Activated CD4-positive, alpha-beta T cell treated with anti-CD3 and anti-CD28 coated beads, Interleukin-2, amount 50 U/mL, for 48 hours (primary cell): ENCODE results near the gene RPL35.
"Not testable (repeated sequence)": the region's sequence is repeated elsewhere in the genome, so short reads cannot be mapped to it uniquely, and the experiment has no call there.

ENCODE experiments used
- DNase-seq, 2 experiments: peaks; one replicate each; pipeline ENCODE4 v3.0.0-alpha.2; 2020

Gene RPL35

DNA sequence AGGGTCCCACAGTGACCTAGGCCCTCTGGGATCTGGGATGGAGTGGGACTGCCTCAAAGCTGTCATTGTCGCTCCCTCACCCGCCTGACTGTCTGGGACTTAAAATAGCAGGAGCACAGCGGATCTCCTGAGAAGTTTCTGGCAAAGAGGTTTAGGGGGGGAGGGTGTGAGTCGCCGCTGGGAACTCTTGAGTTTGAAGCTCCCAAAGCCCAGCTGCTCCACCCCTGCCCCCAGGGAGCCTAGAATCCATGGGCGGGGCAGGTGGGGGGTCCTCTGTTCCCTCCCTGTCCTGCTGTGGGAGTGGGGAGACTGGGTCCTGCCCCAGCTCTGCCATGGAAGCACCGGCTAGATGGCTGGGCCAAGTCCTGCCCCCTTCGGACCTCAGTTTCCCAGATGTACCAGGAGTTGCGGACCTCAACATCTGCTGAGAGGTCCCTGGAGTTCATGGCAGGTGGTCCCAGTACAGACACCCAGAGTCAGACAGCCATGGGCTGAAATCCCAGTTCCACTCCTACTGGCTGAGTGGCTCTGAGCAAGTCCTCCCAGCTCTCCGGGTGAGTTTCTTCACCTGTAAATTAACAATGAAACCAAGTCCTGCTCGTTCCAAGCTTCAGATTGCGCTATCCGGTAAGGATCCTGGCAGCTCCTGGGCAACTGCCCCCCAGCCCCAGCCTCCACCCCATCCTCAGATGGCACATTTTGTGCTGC is 9.5 kb downstream of the RPL35 start:
- no peak for DNase-seq

DNA sequence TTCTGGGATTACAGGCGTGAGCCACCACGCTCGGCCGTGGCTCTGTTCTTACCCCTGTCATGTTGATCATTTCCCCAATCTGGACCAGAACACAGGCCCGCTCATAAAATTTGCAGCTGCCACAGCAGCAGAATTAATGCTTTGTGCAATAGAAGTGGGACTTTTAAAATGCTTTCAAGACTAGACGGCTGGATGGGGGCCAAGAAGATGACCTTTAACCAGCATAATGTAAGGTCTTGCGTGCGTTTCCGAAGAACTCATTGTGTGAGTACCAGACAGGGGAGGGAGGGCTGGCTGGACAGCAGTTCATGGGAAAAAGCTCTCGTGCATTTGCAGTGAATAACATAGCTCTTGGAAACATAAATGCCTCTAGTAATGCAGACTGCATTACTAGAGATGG is 12.0 kb downstream of the RPL35 start:
- DNase-seq: no peak

DNA sequence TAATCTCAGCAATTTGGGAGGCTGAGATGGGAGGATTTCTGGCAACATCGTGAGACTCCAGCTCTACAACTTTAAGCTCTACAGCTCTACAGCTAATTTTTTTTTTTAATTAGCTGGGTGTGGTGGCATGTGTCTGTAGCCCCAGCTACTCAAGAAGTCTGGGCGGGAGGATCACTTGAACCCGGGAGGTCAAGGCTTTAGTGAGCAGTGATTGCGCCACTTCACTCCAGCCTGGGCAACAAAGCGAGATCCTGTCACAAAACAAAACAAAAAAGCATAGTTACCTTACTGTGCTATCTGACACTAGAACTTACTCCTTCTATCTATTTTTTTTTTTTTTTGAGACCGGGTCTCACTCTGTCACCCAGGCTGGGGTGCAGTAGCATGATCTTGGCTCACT is 14.8 kb downstream of the RPL35 start:
- no peak for DNase-seq

DNA sequence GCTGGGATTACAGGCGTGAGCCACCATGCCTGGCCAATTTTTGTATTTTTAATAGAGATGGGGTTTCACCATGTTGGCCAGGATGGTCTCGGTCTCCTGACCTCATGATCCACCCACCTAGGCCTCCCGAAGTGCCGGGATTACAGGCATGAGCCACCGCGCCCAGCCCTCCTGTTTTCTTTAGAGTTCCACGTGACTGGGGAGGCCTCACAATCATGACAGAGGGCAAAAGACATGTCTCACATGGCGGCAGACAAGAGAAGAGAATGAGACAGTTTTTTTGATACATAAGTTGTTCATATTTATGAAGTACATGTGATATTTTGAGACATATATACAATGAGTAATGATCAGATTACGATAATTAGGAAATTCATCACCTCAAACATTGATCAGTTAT is 15.3 kb downstream of the RPL35 start:
- not testable (repeated sequence) for DNase-seq

DNA sequence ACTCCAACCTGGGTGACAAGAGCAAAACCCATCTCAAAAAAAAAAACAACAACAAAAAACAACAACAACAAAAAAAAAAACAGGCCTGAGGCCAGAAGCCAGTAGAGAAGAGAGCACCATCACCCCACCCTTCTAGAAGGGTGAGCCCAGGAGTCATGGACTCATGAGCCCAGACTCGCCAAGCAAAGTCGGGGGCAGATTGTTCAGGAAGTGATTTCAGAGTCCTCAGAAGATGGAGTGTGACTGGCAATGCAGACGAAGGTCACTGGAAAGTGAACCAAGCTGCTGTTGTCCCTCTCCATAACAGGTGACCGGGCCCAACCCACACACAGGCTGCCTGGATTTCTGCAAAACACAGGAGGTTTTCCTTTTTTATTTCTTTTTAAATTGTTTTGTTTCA is 17.5 kb downstream of the RPL35 start:
- DNase-seq: no peak

DNA sequence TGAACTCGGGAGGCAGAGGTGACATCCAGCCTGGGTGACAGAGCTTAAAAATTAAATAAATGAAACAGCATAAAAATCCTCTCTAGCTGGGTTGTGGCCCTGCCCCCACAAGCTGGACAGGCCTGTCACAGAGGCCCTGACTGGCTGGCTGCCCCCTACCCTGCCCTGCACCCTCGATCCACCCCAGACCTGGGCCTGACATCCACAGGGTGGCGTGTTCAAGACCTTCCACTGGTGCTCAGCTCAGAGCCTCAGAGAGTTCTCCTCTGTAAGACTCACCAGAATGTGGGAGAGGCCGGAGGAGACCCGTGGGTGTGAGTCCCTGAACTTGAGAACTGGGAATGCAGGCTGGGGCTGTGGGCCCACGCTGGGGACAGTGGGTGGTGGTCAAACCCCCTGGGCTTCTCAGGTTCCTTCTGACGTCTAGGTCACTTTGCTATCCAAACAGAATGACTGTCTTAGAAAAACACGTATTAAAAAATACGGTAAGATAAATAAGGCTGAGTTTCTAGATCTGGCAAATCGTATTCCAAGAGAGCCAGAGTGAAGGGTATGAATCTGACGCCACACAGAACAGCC is 18.2 kb downstream of the RPL35 start:
- DNase-seq: no peak

DNA sequence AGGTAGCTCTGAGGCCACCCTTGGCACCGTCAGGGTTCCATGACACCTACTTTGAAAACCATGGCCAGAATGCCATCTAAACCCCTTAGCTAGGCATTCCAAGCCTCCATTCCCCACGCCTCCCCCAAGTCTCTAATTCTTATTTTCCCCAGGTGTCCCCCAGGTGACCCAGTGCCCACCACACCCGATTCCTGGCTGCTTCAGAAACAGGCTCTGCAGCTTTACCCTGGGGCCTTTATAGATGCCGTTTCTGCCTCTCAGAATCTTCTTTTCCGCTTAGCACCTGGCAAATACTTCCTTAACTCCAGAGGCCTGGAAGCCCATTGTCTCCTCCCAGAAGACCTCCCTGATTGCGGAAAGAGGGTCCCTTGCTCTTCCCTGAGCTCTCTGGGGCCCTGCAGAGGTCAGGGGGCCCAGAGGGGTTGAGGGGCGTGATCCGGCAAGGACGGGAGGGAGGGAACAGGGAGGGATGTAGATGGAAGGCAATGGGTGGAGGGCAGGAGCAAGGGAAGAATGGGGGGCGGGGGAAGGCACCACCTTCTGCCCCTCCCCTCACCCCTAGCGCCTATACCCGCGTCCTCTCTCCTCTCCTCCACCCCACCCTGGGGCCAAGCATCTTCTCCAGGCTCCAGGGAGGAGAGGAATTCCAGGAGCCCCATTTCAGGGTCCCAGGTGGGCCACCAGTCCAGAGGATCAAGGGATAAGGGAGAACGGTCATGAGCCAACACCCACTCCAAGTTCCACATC is 20.5 kb downstream of the RPL35 start:
- DNase-seq: no peak

DNA sequence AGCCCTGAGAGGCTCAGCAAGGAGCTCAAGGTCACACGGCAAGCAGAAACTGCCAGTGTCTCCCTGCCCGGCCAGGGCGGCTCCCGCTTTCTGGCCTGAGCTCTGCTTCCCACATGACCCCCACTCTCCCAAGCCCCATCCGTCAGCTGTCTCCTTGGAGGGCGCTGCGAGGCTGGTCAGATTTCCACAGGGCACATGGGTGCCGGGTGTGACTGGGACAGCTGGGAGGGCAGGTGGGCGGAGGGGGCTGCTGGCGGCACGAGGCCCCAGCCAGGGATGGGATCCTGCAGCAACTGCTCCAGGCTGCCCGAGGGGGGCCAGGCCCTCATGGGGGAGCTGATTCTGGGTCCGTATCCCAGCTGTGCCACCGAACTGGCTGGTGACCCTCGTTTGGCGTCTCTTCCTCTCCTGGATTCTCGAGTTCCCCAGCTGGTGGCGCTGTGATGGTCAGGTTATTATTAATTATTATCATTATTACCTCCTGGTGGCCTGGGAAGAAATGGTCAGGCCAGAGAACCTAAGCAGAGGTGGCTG is 21.4 kb downstream of the RPL35 start:
- no peak for DNase-seq

DNA sequence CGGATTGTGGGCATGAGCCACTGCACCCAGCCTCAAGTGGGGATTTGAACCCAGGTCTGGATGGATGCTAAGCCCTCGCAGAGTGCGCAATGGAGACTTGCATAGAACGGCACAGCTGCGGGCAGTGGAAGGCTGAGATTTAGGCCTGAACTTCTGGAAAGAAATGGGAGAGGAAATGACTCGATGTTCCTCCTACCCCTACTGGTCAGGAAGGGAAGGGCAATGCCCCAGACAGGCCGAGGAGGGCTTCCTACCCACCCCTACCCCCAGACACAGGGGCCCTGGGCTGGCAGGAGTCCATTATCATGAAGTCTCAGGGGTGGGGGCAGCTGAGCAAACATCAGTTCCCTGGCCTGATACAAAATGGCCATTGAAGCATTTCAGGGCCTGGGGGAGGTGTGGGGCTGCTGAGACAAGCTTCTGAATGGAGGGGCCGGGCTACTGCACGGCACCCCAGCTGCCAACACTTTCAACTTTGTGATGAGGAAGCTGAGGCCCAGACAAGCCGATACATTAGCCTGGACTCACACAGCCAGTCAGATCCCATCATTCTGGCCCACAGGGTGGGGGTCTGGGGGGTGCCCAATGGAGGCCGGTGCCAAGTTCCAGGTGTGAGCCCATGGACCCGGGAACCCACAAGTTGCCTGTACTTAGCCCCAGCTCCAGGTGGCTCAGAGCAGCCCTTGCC is 22.0 kb downstream of the RPL35 start:
- no peak for DNase-seq

DNA sequence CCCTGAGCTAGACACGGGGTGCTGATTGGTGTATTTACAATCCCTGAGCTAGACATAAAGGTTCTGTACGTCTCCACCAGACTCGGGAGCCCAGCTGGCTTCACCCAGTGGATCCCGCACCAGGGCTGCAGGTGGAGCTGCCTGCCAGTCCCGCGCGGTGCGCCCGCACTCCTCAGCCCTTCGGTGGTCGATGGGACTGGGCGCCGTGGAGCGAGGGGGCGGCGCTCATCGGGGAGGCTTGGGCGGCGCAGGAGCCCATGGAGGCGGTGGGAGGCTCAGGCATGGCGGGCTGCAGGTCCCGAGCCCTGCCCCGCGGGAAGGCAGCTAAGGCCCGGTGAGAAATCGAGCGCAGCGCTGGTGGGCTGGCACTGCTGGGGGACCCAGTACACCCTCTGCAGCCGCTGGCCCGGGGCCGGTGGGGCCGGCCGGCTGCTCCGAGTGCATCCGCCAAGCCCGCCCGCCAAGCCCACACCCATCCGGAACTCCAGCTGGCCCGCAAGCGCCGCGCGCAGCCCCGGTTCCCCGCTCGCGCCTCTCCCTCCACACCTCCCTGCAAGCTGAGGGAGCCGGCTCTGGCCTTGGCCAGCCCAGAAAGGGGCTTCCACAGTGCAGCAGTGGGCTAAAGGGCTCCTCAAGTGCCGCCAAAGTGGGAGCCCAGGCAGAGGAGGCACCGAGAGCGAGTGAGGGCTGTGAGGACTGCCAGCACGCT is 23.0 kb downstream of the RPL35 start:
- DNase-seq: not testable (repeated sequence)

DNA sequence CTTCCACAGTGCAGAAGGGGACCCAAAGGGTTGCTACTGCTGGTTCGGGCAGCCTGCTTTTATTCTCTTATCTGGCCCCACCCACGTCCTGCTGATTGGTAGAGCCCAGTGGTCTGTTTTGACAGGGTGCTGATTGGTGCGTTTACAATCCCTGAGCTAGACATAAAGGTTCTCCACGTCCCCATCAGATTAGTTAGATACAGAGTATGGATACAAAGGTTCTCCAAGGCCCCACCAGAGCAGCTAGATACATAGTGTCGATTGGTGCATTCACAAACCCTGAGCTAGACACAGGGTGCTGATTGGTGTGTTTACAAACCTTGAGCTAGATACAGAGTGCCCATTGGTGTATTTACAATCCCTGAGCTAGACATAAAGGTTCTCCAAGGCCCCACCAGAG is 23.6 kb downstream of the RPL35 start:
- DNase-seq: not testable (repeated sequence)

DNA sequence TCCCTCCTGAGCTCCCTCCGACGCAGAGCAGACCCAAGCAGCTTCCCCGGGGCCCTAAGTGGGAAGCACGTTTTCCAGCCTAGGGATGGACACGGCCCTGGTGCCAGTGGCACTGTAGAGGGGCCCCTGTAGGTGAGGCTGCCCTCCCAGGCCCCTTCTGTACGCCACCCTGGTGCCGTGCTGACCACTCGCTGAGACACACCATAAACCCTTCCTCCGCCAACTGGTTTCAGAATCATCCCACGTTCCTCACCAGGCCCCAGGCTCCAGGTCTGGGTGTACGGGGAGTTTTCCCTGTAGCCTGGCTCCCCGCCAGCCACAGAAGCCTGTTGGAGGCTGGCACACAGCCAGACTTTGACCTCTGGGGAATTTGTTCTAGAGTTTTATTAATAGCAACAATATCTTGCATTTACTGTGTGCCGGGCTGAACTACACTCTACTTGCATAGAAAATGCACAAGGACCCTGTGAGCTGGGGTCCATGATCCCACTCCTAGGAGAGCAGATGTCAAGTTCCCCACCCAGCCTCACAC is 26.7 kb downstream of the RPL35 start:
- DNase-seq: no peak

DNA sequence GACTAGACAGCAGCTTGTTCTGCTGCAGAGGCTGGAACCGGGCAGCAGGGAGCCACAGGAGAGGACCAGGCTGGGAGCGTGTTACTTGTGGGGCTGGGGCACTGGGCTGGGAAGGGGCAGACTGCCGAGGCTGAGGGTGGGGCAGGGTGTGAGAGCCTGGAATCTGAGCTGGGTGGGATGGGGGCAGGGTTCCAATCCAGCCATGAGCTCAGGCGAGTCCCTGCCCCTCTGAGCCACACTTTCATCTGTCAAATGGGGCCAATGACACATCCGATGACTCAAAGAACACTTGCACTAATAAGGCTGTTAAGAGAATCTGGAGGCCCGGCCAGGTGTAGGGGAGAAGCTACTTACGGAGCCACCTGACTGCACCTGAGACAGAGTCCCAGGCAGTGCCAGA is 27.2 kb downstream of the RPL35 start:
- DNase-seq: no peak

DNA sequence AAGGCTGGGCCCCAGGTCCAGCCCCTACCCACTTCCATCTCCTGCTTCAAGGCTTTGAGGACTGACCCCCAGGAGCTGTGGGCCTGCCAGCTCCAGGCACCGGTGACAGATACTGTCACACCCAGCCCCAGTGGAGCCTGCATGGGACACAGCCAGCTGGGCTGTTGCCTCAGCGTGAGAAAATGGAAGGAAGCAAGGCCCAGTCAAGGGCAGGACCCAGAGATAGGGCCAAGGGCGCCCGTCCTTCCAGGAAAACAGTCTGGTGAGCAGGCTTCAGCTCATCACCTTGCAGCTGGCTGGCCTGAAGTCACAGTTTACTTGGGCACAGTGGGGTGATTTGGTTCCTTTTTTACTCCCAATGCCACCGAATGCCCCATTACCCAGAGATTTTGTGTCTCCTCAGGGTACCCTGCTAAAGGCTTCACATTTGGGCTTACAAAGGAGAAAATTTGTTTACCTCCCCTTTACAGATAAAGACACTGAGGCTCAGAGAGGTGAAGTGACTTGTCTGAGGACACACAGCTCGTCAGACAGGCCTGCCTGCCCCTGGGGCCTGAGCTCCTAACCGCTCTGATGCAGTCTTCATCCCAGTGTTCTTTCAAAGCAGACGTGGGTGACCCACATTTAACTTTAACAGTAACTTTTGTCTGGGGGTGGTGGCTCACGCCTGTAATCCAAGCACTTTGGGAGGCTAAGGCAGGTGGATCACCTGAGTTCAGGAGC is 30.0 kb downstream of the RPL35 start:
- no peak for DNase-seq

DNA sequence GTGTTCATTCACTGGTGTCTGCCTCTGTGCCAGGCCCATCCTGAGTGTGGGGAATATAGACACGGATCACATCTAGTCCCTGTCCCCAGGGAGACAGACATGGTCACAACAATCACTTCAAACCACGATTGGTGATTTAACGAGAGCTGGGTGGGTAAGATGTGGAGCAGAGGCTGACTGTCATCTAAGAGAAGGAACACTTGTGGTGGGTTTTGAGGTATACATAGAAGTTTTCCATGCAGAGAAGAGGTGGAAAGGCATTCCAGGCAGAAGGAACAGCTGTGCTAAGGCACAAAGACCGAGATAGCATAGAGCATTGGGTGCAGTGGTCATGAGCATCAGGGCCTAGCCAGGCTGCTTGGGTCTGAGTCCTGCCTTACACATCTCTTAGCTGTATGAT is 31.2 kb downstream of the RPL35 start:
- DNase-seq: no peak

DNA sequence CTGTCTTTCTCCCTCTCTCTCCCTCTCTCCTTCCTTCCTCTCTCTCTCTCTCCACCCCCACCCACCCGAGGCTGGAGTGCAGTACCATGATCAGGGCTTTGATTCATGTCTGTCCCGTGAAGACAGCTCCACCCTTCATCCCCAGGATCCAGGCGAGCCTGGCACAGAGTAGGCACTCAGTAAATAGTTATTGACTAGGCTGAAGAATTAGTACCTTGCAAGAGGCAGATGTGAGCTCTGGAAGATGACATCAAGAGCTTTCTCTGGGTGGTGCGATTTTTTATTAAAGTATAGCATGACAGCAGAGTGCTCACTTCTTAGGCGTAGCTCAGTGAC is 32.5 kb downstream of the RPL35 start:
- DNase-seq: no peak

DNA sequence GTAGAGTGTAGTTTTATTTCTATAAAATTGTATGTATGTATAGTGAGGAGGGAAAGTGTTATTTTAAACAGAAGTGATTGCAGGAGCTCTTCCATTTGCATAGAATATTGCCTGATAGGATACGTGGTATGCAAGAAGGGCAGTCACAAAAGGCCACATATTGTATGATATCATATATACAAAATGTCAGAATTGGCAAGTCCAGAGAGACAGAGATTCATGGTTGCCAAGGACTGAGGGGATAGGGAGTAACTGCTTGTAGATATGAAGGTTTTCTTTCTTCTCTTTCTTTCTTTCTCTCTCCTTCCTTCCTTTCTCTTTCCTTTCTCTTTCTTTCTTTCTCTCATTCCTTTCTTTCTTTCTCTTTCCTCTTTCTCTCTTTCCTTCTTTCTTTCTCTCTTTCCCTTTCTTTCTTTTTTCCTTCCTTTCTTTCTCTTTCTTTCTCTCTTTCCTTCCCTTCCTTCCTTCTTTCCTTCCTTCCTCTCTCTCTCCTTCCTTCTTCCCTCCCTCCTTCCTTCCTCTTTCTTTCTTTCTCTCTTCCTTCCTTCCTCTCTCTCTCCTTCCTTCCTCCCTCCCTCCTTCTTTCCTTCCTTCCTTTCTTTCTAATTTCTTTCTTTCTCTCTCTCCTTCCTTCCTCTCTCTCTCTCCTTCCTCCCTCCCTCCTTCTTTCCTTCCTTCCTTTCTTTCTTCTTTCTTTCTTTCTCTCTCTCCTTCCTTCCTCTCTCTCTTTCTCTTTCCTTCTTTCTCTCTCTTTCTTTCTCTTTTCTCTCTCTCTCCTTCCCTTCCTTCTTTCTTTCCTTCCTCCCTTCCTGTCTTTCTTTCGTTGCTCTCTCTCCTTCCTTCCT is 33.0 kb downstream of the RPL35 start:
- DNase-seq: no peak

DNA sequence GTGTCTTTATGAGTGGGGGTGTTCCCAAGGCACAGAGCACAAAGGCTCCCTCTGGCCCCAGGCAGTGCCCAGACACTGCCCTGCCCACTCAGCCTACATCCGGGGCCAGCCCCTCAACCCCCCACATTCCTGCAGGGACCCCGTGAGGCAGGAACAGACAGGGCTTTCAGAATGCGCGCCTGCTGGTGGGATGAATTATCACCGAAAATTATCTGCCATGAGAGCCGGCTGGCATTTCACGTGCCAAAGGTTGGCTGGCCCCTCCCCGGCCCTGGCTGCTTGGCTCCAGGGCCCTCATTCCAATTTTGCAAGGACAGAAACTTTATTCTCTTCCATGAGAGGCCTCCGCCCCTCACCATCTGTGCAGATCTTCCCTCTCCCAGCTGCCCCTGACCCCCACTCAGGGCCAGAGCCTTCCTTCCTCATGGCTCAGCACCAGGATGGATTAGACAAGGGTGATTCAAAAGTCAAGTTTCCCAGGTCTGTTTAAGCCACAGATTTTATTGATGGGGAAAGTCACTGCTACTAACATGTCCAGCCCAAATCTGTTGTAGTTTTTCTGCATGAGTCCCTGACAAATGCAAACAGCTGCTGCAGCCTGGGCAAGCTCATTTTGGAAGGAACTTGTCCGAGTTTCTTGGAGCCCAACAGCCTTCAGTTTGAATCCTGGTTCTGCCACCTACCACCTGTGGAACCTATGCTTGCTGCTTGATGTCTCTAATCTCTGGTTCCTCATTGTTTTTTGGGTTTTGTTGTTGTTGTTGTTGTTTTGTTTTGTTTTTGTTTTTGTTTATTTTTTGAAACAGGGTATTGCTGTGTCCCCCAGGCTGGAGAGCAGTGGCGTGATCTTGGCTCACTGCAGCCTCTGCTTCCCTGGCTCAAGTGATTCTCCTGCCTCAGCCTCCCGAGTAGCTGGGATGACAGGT is 40.8 kb downstream of the RPL35 start:
- DNase-seq: no peak

DNA sequence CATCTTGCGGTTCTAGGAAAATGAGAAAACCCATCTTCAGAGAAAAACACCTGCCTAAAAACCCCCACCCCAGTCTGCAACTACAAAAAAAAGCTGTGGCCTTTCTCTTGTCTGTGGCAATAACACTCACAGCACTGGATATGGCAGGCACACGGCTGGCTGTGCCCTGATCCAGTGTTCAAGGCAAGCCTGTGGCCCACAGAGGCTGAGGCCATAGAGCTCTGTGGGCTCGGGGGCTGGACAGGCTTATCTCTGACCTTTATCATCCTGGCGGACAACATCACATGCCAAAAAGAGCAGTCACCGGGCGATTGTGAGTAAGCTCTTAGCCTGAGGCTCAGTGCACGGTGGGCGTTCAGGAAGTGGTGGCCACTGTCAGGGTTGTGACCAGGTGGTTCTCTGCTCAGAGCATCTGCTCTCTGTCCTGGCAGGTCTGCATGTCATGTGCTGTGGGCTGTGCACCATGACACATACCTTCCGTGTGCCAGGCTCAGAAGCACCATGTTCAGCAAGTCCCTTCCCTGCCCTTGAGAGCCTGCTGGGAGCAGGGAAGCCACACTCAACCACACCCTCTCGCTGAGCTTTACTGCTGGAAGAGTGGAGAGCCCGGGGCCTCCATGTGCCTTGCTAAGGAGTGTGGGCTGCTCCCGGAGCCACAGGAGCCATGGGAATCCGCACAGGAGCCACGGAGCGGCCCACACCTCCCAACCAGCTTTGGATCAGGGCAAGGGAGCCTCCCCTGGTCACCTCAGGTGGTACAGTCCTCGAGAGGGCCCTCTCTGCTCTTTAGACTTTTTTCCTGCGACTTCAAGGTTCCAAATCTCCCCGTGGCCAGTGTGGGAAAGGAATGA is 43.1 kb downstream of the RPL35 start:
- DNase-seq: peak in 1 of 2 experiments; percentile 8
